B cell (primary cell): Measurements from ENCODE around the gene TMEM120B. TPM values are rescaled to one million over a fixed set of nuclear protein-coding genes. Genes with fewer than 3 reads are reported as not detected.

Source experiments
- ATAC-seq: fragments of 200-7000 bp; cut with Tn5 transposase; one replicate; pipeline ENCODE4 v1.10.0; 2021; ENCODE audit warnings: low read depth, mild to moderate bottlenecking, moderate number of reproducible peaks, moderate library complexity
- CTCF ChIA-PET: fragments of 350-600 bp; sonication (Branson Sonifier 250); formaldehyde crosslinking; loops from one replicate; lab custom pipeline; 2021; ENCODE audit warnings: antibody characterized with exemption, inconsistent platforms; lab: Charles Lee
- POLR2A ChIA-PET: fragments of 350-600 bp; sonication (Branson Sonifier 250); formaldehyde crosslinking; loops from one replicate; lab custom pipeline; 2021; ENCODE audit warnings: antibody characterized with exemption; lab: Charles Lee
- DNase-seq: peaks from one replicate; pipeline ENCODE4 v3.0.0; 2013
- H2AFZ ChIP-seq: 2 replicates; pipeline ENCODE4 v1.6.1; 2012; ENCODE audit warnings: mild to moderate bottlenecking, low read depth, low read length; ENCODE audit not compliant: insufficient read depth, poor library complexity, severe bottlenecking
- H3K27ac ChIP-seq, 2 donors: 1 replicate in 1 of 2; 2 replicates in 1 of 2; pipeline ENCODE4 v1.5.1; 2012 to 2013; ENCODE audit warnings: low read length in 2 of 2, mild to moderate bottlenecking in 2 of 2, moderate library complexity in 1 of 2
- H3K27me3 ChIP-seq, 4 experiments: fragments of 200-600 bp in 1 of 4; sonication (generic) in 1 of 4; replicated peaks in 1 of 4; 1 replicate in 2 of 4; 2 replicates in 2 of 4; pipeline versions ENCODE4 v1.6.1 to v1.7.0; 2013 to 2016; ENCODE audit warnings: low read length in 3 of 4, mild to moderate bottlenecking in 2 of 4, mixed read lengths in 1 of 4, moderate library complexity in 1 of 4; ENCODE audit not compliant: insufficient read depth in 4 of 4, control insufficient read depth in 3 of 4; ENCODE audit errors: control extremely low read depth in 1 of 4
- H3K36me3 ChIP-seq, 2 experiments: replicated peaks in 1 of 2; 1 replicate in 1 of 2; 2 replicates in 1 of 2; pipeline versions ENCODE4 v1.6.1 to v1.7.1; 2013; ENCODE audit warnings: low read length in 1 of 2; ENCODE audit not compliant: insufficient read depth in 2 of 2, control insufficient read depth in 1 of 2; ENCODE audit errors: control extremely low read depth in 1 of 2, extremely low read depth in 1 of 2
- H3K4me1 ChIP-seq, 2 donors: fragments of 200-600 bp in 1 of 2; sonication (generic) in 1 of 2; 1 replicate in 1 of 2; 2 replicates in 1 of 2; pipeline versions ENCODE4 v1.5.1 to v1.6.1; 2013 to 2017; ENCODE audit warnings: low read length in 2 of 2; ENCODE audit not compliant: control insufficient read depth in 2 of 2, insufficient read depth in 2 of 2
- H3K4me2 ChIP-seq: replicated peaks from 2 replicates; pipeline ENCODE3; 2012; ENCODE audit warnings: mild to moderate bottlenecking, low read depth, low read length; ENCODE audit not compliant: poor library complexity, severe bottlenecking
- H3K4me3 ChIP-seq, 5 experiments: fragments of 200-600 bp in 1 of 5; sonication (generic) in 1 of 5; 1 replicate in 3 of 5; 2 replicates in 2 of 5; pipeline versions ENCODE4 v1.5.1 to v1.7.0; 2011 to 2016; ENCODE audit warnings: low read length in 4 of 5, mild to moderate bottlenecking in 4 of 5, low read depth in 2 of 5, control low read depth in 1 of 5, moderate library complexity in 1 of 5; ENCODE audit not compliant: insufficient read depth in 1 of 5; ENCODE audit errors: control extremely low read depth in 1 of 5, extremely low read depth in 1 of 5
- H3K79me2 ChIP-seq: fragments of 200-600 bp; sonication (generic); one replicate; pipeline ENCODE4 v1.6.0; 2016; ENCODE audit warnings: low read length; ENCODE audit not compliant: control insufficient read depth, insufficient read depth
- H3K9ac ChIP-seq: fragments of 200-600 bp; sonication (generic); 2 replicates; pipeline ENCODE4 v1.6.1; 2017; ENCODE audit warnings: mild to moderate bottlenecking, low read length, moderate library complexity
- H3K9me3 ChIP-seq, 3 donors: one replicate each; pipeline versions ENCODE4 v1.6.1 to v1.7.1; 2013; ENCODE audit warnings: low read length in 2 of 3; ENCODE audit not compliant: control insufficient read depth in 2 of 3, insufficient read depth in 1 of 3; ENCODE audit errors: control extremely low read depth in 1 of 3
- H4K20me1 ChIP-seq: 2 replicates; pipeline ENCODE4 v1.6.0; 2012; ENCODE audit warnings: mild to moderate bottlenecking, low read length; ENCODE audit not compliant: insufficient read depth, control insufficient read depth, poor library complexity, severe bottlenecking
- H3K27ac Mint-ChIP-seq: one replicate; pipeline ENCODE4 v1.8.0; 2021; ENCODE audit warnings: mixed read lengths
- H3K27me3 Mint-ChIP-seq: one replicate; pipeline ENCODE4 v1.8.0; 2021; ENCODE audit warnings: mixed read lengths
- H3K4me1 Mint-ChIP-seq: one replicate; pipeline ENCODE4 v1.8.0; 2021; ENCODE audit warnings: mixed read lengths
- H3K4me3 Mint-ChIP-seq: one replicate; pipeline ENCODE4 v1.8.0; 2021; ENCODE audit warnings: mixed read lengths
- H3K9me3 Mint-ChIP-seq: one replicate; pipeline ENCODE4 v1.8.0; 2022; ENCODE audit warnings: mixed read lengths; ENCODE audit not compliant: insufficient read depth
- EZH2 ChIP-seq: IDR thresholded peaks from 2 replicates; pipeline ENCODE4 v1.6.1; 2012; ENCODE audit warnings: borderline replicate concordance, low read depth, mild to moderate bottlenecking, moderate library complexity, low read length; ENCODE audit not compliant: insufficient read depth, poor library complexity, severe bottlenecking
- WGBS: methylation state at CpG from one replicate; pipeline ENCODE4 v1.1.5; 2013; ENCODE audit warnings: missing lambda C conversion rate; ENCODE audit not compliant: insufficient coverage; 5-methylcytosine and 5-hydroxymethylcytosine counted together
- intact Hi-C: fragments of 100-400 bp; cut with micrococcal nuclease; formaldehyde crosslinking; loops from one replicate; pipeline ENCODE4 v1.10.0; 2022
- polyA plus RNA-seq: library from polyadenylated mRNA; depleted of rRNA; stranded (reverse); fragments of >200 nt; gene quantifications from 2 replicates; pipeline ENCODE4 v1.2.3, GENCODE V29; 2012
- total RNA-seq, 2 donors: library from RNA; stranded (reverse); fragments of 120-200 nt in 1 of 2; gene quantifications; 1 replicate in 1 of 2; 2 replicates in 1 of 2; pipeline versions ENCODE4 v1.2.3 to v1.2.4, GENCODE V29; 2013 to 2022
- TF ChIP-seq, protein P1 (sequence below): fragments of 200-600 bp; IDR thresholded peaks from one replicate; pipeline ENCODE4 v1.8.0; 2022; ENCODE audit warnings: antibody characterized with exemption, mild to moderate bottlenecking

The TMEM120B gene
- total and polyA plus RNA-seq, 2 donors (not counting 1 experiment from before 2014, with no cell fraction given): 9.2 to 9.7 TPM

- Histone ChIP-seq H3K27ac (peak overlapping the region; percentile 90 to 100), H4K20me1 (peaks cover 9% of the 10 kb centered on the region), H3K9ac (peak overlapping the region; percentile 73), H3K36me3 (peaks cover 0 to 11% of the 10 kb centered on the region in 2 experiments), H3K27me3 (no peaks in the 10 kb centered on the region), H2AFZ (no peak overlapping the region), H3K4me3 (peak overlapping the region in 3 of 5 experiments; percentile 5 to 59 (median 58)), H3K4me2 (peak overlapping the region; percentile 85), H3K9me3 (no peaks in the 10 kb centered on the region), H3K79me2 (peaks cover 97% of the 10 kb centered on the region), H3K4me1 (peaks cover 81 to 93% of the 10 kb centered on the region in 2 donors)
- WGBS: no CpG with 5 or more reads among the region's 7 CpGs
- ChIA-PET CTCF (interaction anchor here (0.6 to 33.5 kb wide), 3 partner anchors 1 to 226 kb away, joined by 4 to 1947 read pairs (median 1947); partner anchors contain the start of genes RHOF and SETD1B), POLR2A (interaction anchor here (0.6 to 2.2 kb wide), 6 partner anchors 13 to 201 kb away, joined by 3 to 11 read pairs (median 6); no protein-coding TSS in a partner anchor)
- Mint-ChIP-seq H3K27ac (peak overlapping the region; percentile 98), H3K27me3 (no peaks in the 10 kb centered on the region), H3K9me3 (no peaks in the 10 kb centered on the region), H3K4me1 (peaks cover 84% of the 10 kb centered on the region), H3K4me3 (peak overlapping the region; percentile 88)
- intact Hi-C loops: no loop called here
- ATAC-seq: no peak
- peak; percentile 23 for DNase-seq
- TF ChIP-seq, protein P1, sequence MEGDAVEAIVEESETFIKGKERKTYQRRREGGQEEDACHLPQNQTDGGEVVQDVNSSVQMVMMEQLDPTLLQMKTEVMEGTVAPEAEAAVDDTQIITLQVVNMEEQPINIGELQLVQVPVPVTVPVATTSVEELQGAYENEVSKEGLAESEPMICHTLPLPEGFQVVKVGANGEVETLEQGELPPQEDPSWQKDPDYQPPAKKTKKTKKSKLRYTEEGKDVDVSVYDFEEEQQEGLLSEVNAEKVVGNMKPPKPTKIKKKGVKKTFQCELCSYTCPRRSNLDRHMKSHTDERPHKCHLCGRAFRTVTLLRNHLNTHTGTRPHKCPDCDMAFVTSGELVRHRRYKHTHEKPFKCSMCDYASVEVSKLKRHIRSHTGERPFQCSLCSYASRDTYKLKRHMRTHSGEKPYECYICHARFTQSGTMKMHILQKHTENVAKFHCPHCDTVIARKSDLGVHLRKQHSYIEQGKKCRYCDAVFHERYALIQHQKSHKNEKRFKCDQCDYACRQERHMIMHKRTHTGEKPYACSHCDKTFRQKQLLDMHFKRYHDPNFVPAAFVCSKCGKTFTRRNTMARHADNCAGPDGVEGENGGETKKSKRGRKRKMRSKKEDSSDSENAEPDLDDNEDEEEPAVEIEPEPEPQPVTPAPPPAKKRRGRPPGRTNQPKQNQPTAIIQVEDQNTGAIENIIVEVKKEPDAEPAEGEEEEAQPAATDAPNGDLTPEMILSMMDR: no peak
- no peak for TF ChIP-seq EZH2
Observed at GRCh38 chr12:121788176-121788818, 75.7 kb downstream of the TMEM120B start.

GRCh38 chr12:121789233-121789781 is 76.8 kb downstream of the TMEM120B start:
- Histone ChIP-seq H3K4me1 (peaks cover 73 to 91% of the 10 kb centered on the region in 2 donors), H3K4me3 (peak overlapping the region; percentile 28 to 60 (median 58)), H3K36me3 (peaks cover 0 to 8% of the 10 kb centered on the region in 2 experiments), H3K9me3 (no peaks in the 10 kb centered on the region), H4K20me1 (peaks cover 9% of the 10 kb centered on the region), H3K27ac (peak overlapping the region; percentile 90 to 100), H3K79me2 (peaks cover 95% of the 10 kb centered on the region), H2AFZ (peak overlapping the region; percentile 11), H3K27me3 (no peaks in the 10 kb centered on the region), H3K9ac (peak overlapping the region; percentile 73), H3K4me2 (peak overlapping the region; percentile 85)
- WGBS: 0% methylated on average over 12 of the region's 13 CpGs
- Mint-ChIP-seq H3K27me3 (no peaks in the 10 kb centered on the region), H3K27ac (peak overlapping the region; percentile 98), H3K4me1 (peaks cover 79% of the 10 kb centered on the region), H3K9me3 (no peaks in the 10 kb centered on the region), H3K4me3 (peak overlapping the region; percentile 88)
- DNase-seq (peak; percentile 82), ATAC-seq (peak; percentile 9)
- TF ChIP-seq EZH2: no peak
- TF ChIP-seq, protein P1: no peak
- CTCF ChIA-PET: interaction anchor here (0.6 to 33.5 kb wide), 8 partner anchors 2 to 237 kb away, joined by 3 to 1947 read pairs (median 4); partner anchors contain the start of genes PSMD9, RHOF, SETD1B and TMEM120B
- POLR2A ChIA-PET: interaction anchor here (0.6 to 8.5 kb wide), 6 partner anchors 8 to 791 kb away, joined by 3 to 267 read pairs (median 5); partner anchors contain the start of gene SETD1B
- intact Hi-C loops: no loop called here
